GM12878 (cell line): ENCODE measurements around the gene LRRC56. TPM values are rescaled to one million over a fixed set of nuclear protein-coding genes. Genes with fewer than 3 reads are reported as not detected.

ENCODE experiments used
- ATAC-seq: fragments of 200-7000 bp; cut with Tn5 transposase; 3 replicates; pipeline ENCODE4 v1.9.1; 2020; ENCODE audit warnings: mild to moderate bottlenecking, moderate library complexity
- BruUV-seq: library from RNA; stranded (reverse); fragments of 400-500 nt; replicated peaks from 2 replicates; lab custom pipeline; 2021; lab: Mats Ljungman, UMichigan
- CTCF ChIA-PET: fragments of 300-600 bp; sonication (Branson Sonifier 250); formaldehyde crosslinking; extraction: SDS; loops from one replicate; lab custom pipeline; 2021; ENCODE audit warnings: inconsistent platforms; lab: Yijun Ruan, JAX
- POLR2A ChIA-PET: fragments of 350-600 bp; formaldehyde crosslinking; extraction: SDS; loops from one replicate; lab custom pipeline; 2021; ENCODE audit warnings: inconsistent platforms; lab: Charles Lee
- RAD21 ChIA-PET: fragments of 300-600 bp; sonication (Branson Sonifier 250); formaldehyde crosslinking; loops from one replicate; lab custom pipeline; 2023; ENCODE audit warnings: antibody characterized with exemption; ENCODE audit not compliant: unreplicated experiment; lab: Charles Lee
- SMC1A ChIA-PET: fragments of 300-600 bp; sonication (Branson Sonifier 250); formaldehyde crosslinking; loops from one replicate; lab custom pipeline; 2023; ENCODE audit not compliant: unreplicated experiment, uncharacterized antibody; lab: Charles Lee
- DNase-seq: peaks from one replicate; pipeline ENCODE4 v3.0.0-alpha.2; 2011; ENCODE audit warnings: low read depth, low spot score
- FAIRE-seq: peaks from 3 replicates; lab custom pipeline; 2011; peaks lifted over from hg19 to GRCh38; lab: Jason Lieb, UNC
- H2AFZ ChIP-seq: 2 replicates; pipeline ENCODE4 v1.6.0; 2011; ENCODE audit warnings: low read depth, low read length, control low read depth; ENCODE audit not compliant: control insufficient read depth
- H3K27ac ChIP-seq: 2 replicates; pipeline ENCODE4 v1.5.1; 2011; ENCODE audit warnings: control low read depth; ENCODE audit not compliant: control insufficient read depth, insufficient read depth
- H3K27me3 ChIP-seq, 2 experiments: replicated peaks in 1 of 2; 2 replicates each; pipeline versions ENCODE4 v1.6.0 to v1.6.1; 2011; ENCODE audit warnings: low read length in 1 of 2; ENCODE audit not compliant: control insufficient read depth in 2 of 2, insufficient read depth in 2 of 2
- H3K36me3 ChIP-seq, 2 experiments: 2 replicates each; pipeline ENCODE4 v1.5.1; 2011; ENCODE audit warnings: low read length in 1 of 2; ENCODE audit not compliant: control insufficient read depth in 2 of 2, insufficient read depth in 2 of 2
- H3K4me1 ChIP-seq: 2 replicates; pipeline ENCODE4 v1.6.1; 2011; ENCODE audit warnings: mild to moderate bottlenecking, low read length, moderate library complexity, mixed read lengths; ENCODE audit not compliant: control insufficient read depth, insufficient read depth
- H3K4me2 ChIP-seq: 2 replicates; pipeline ENCODE4 v1.6.0; 2011; ENCODE audit warnings: control low read depth; ENCODE audit not compliant: control insufficient read depth, insufficient read depth
- H3K4me3 ChIP-seq: fragments of 200-600 bp; sonication (generic); 2 replicates; pipeline ENCODE4 v1.5.1; 2016
- H3K79me2 ChIP-seq: 2 replicates; pipeline ENCODE4 v1.6.0; 2011; ENCODE audit warnings: low read length; ENCODE audit not compliant: control insufficient read depth, insufficient read depth
- H3K9ac ChIP-seq: 2 replicates; pipeline ENCODE4 v1.8.0; 2011; ENCODE audit warnings: low read length, control low read depth, mixed read lengths; ENCODE audit not compliant: control insufficient read depth, insufficient read depth
- H3K9me3 ChIP-seq: replicated peaks from 3 replicates; pipeline ENCODE4 v1.5.1; 2011; ENCODE audit warnings: mild to moderate bottlenecking, low read length; ENCODE audit not compliant: control insufficient read depth, insufficient read depth
- H4K20me1 ChIP-seq: 2 replicates; pipeline ENCODE4 v1.6.0; 2011; ENCODE audit not compliant: control insufficient read depth, insufficient read depth
- BHLHE40 ChIP-seq, 2 experiments: fragments of 450-650 bp in 1 of 2; IDR thresholded peaks; 2 replicates each; pipeline ENCODE4 v1.6.1; 2011 to 2017; ENCODE audit warnings: low read depth in 2 of 2, borderline replicate concordance in 1 of 2, improper control_type of control experiment in 1 of 2, low read length in 1 of 2, mild to moderate bottlenecking in 1 of 2
- CHD4 ChIP-seq: fragments of 200-600 bp; sonication (generic); IDR thresholded peaks from 2 replicates; pipeline ENCODE4 v1.6.1; 2016; ENCODE audit warnings: mild to moderate bottlenecking
- CREB1 ChIP-seq: IDR thresholded peaks from 2 replicates; pipeline ENCODE4 v1.6.1; 2012; ENCODE audit warnings: low read depth, mild to moderate bottlenecking, inconsistent platforms
- EGR1 ChIP-seq, 2 experiments: IDR thresholded peaks; 1 replicate in 1 of 2; 2 replicates in 1 of 2; pipeline ENCODE4 v1.6.1; 2011 to 2012; ENCODE audit warnings: low read depth in 2 of 2, low read length in 2 of 2, borderline replicate concordance in 1 of 2, mild to moderate bottlenecking in 1 of 2, moderate library complexity in 1 of 2
- GABPA ChIP-seq: IDR thresholded peaks from 2 replicates; pipeline ENCODE4 v1.6.1; 2014; ENCODE audit warnings: antibody characterized with exemption, low read depth, mild to moderate bottlenecking, inconsistent platforms
- IRF3 ChIP-seq: fragments of 450-650 bp; IDR thresholded peaks from 2 replicates; pipeline ENCODE4 v1.6.1; 2014; ENCODE audit warnings: mild to moderate bottlenecking
- IRF5 ChIP-seq: fragments of 450-650 bp; IDR thresholded peaks from 2 replicates; pipeline ENCODE4 v1.6.1; 2017; ENCODE audit warnings: borderline replicate concordance
- KLF5 ChIP-seq: fragments of 450-650 bp; IDR thresholded peaks from 2 replicates; pipeline ENCODE4 v1.6.1; 2014; ENCODE audit warnings: mild to moderate bottlenecking; ENCODE audit not compliant: partially characterized antibody
- MAX ChIP-seq: IDR thresholded peaks from 2 replicates; pipeline ENCODE4 v1.6.1; 2012; ENCODE audit warnings: low read depth, low read length, improper control_type of control experiment
- NFXL1 ChIP-seq: fragments of 450-650 bp; IDR thresholded peaks from 2 replicates; pipeline ENCODE4 v1.6.1; 2017; ENCODE audit warnings: antibody characterized with exemption, mild to moderate bottlenecking, borderline replicate concordance
- NR2C2 ChIP-seq: IDR thresholded peaks from 2 replicates; pipeline ENCODE4 v1.6.1; 2011; ENCODE audit warnings: borderline replicate concordance, low read depth; ENCODE audit not compliant: control insufficient read depth, insufficient read length
- POLR2A ChIP-seq: IDR thresholded peaks from 2 replicates; pipeline ENCODE4 v1.6.1; 2011; ENCODE audit warnings: low read depth, mild to moderate bottlenecking, low read length
- TCF12 ChIP-seq: IDR thresholded peaks from 2 replicates; pipeline ENCODE4 v1.6.1; 2011; ENCODE audit warnings: low read depth, mild to moderate bottlenecking, low read length
- TCF3 ChIP-seq: IDR thresholded peaks from 2 replicates; pipeline ENCODE4 v1.6.1; 2012; ENCODE audit warnings: low read depth, mild to moderate bottlenecking, low read length, borderline replicate concordance; ENCODE audit not compliant: insufficient read depth
- WGBS: methylation state at CpG from one replicate; pipeline ENCODE4 v1.1.6; 2016; ENCODE audit warnings: low lambda C conversion rate; ENCODE audit not compliant: insufficient replicate concordance, insufficient coverage; ENCODE audit errors: missing lambda C conversion rate; 5-methylcytosine and 5-hydroxymethylcytosine counted together
- in situ Hi-C: fragments of 300-500 bp; cut with MboI; formaldehyde crosslinking; loops from 9 replicates; pipeline ENCODE4 v1.14.3; 2018; ENCODE audit warnings: mixed read lengths
- intact Hi-C: fragments of 100-400 bp; cut with micrococcal nuclease; formaldehyde crosslinking; loops from one replicate; pipeline ENCODE4 v1.14.2; 2022; ENCODE audit not compliant: unreplicated experiment
- polyA plus RNA-seq, 11 experiments: library from polyadenylated mRNA; depleted of rRNA in 4 of 11; unstranded in 6 of 11; stranded (reverse) in 5 of 11; fragments of >200 nt; fragmentation: Nextera tagmentation in 4 of 11; fragmentation: Illumina TruSeq in 1 of 11; extraction: Ambion mirVana in 4 of 11; extraction: Trizol in 1 of 11; gene quantifications; 1 replicate in 1 of 11; 2 replicates in 10 of 11; pipeline versions ENCODE4 v1.2.1 to v1.2.3, GENCODE V29; 2011 to 2016; ENCODE audit warnings: inconsistent platforms in 2 of 11, missing spikeins in 2 of 11, low read depth in 1 of 11
- total RNA-seq, 4 experiments: library from RNA; depleted of rRNA in 3 of 4; stranded (reverse); fragments of >200 nt in 3 of 4; fragmentation: Illumina TruSeq in 1 of 4; extraction: Trizol in 1 of 4; gene quantifications; 2 replicates each; pipeline versions ENCODE4 v1.2.1 to v1.2.3, GENCODE V29; 2013 to 2021

LRRC56 gene
- total and polyA plus RNA-seq, 10 of the 15 experiments (the other 5 are each of a cell fraction or from before 2014, with no cell fraction given) = 0.02 to 1.9 (median 0.75) TPM; not detected in 1

- no peak for DNase-seq
- ATAC-seq = no peak
- Histone ChIP-seq H3K79me2 (no peaks in the 10 kb centered on the region), H3K9ac (no peak overlapping the region), H3K36me3 (peaks cover 6 to 11% of the 10 kb centered on the region in 2 experiments; a peak in 3 of 4 replicates), H2AFZ (no peak overlapping the region), H3K4me2 (no peak overlapping the region), H3K9me3 (no peaks in the 10 kb centered on the region), H3K27me3 (no peaks in the 10 kb centered on the region), H3K27ac (no peak overlapping the region), H3K4me3 (no peak overlapping the region), H4K20me1 (no peaks in the 10 kb centered on the region), H3K4me1 (no peaks in the 10 kb centered on the region)
- no peak for FAIRE-seq
- ChIA-PET CTCF (no interaction called here), SMC1A (no interaction called here), POLR2A (no interaction called here), RAD21 (no interaction called here)
- BruUV-seq = no TSS peak
- intact Hi-C loops = no loop called here
- in situ Hi-C loops = no loop called here
- no peak for TF ChIP-seq CREB1
- 96% methylated on average over 7 of the region's 7 CpGs for WGBS
Observed at GRCh38 chr11:491358-491757, 46.0 kb upstream of the LRRC56 start.

GRCh38 chr11:492427-493226 is 44.7 kb upstream of the LRRC56 start:
- CTCF ChIA-PET = no interaction called here
- POLR2A ChIA-PET = no interaction called here
- SMC1A ChIA-PET = no interaction called here
- Histone ChIP-seq H4K20me1 (no peaks in the 10 kb centered on the region), H3K4me2 (no peak overlapping the region), H3K9ac (no peak overlapping the region), H3K4me1 (no peaks in the 10 kb centered on the region), H3K27ac (no peak overlapping the region), H2AFZ (no peak overlapping the region), H3K36me3 (peaks cover 13 to 20% of the 10 kb centered on the region in 2 experiments; a peak in 3 of 4 replicates), H3K9me3 (no peaks in the 10 kb centered on the region), H3K79me2 (no peaks in the 10 kb centered on the region), H3K27me3 (no peaks in the 10 kb centered on the region), H3K4me3 (no peak overlapping the region)
- intact Hi-C loops (no loop called here), in situ Hi-C loops (no loop called here)
- BruUV-seq = no TSS peak
- RAD21 ChIA-PET = interaction anchor here (0.7 kb wide), 1 partner anchor 62 kb away, joined by 3 read pairs; no protein-coding TSS in a partner anchor
- ATAC-seq (no peak; the same call in 2 of the 3 replicates), FAIRE-seq (no peak), DNase-seq (no peak)
- WGBS = 53% methylated on average over 29 of the region's 32 CpGs
- TF ChIP-seq NR2C2 (no peak), POLR2A (peak; percentile 40; the same call in 1 of the 2 replicates), EGR1 (IDR thresholded peaks at IDR 0.05; ENCODE audit: borderline replicate concordance in 1 of 2, low read depth in 2 of 2, low read length in 2 of 2) (0 out of 3 replicates have a peak, but pooled peaks of 1 of the 2 experiments have one; percentile 36), CHD4 (no peak), TCF12 (no peak), NFXL1 (no peak), GABPA (no peak), BHLHE40 (IDR thresholded peaks at IDR 0.05; ENCODE audit: borderline replicate concordance in 1 of 2, low read depth in 2 of 2, low read length in 1 of 2) (peak in 1 of 2 experiments; percentile 24; a peak in 1 of 4 replicates), IRF3 (no peak), MAX (no peak), IRF5 (no peak), TCF3 (no peak), KLF5 (no peak)
